Measurements from ENCODE around the gene ZNF772.
"Not testable (repeated sequence)": the region's sequence is repeated elsewhere in the genome, so short reads cannot be mapped to it uniquely, and the experiment has no call there.

The ZNF772 gene

DNA sequence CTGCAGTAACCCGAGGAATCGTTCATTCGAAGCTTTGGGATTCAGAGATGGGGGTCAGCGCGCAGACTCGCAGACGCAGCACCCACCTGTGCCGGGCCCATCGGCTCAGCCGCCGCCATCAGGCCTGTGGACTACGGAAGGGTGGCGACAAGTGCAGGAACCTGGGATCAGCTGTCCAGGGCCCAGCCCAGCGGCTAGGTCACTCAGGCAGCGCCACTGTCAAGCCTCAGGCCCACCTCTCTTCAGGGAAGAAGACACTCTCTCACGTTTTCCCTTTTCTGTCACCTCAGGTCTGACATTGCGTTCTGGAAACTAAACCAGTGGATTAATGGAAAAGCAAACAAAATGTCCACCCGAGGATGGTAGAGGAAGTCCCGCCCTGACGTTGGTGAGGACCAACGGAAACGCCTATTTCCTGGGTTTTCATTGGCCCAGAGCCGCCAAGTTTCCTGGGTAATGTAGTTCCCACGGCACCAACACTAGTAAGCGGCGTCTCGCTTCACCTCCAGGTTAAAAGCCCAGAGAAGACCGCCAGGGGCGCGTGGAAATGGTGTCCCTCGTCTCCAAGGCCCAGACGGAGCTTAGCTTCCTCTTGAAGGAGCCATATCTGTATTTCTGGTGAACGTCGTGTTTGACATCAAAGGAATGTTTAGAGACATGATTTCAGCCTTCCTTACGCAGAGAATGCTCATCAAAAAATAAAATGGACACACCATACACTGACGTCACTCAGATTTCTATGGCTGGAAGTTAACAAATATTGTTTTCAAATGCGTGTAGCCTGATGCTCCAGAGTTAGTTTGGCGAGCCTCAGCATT, at the start of gene ZNF772:
Gene ZNF772, minus strand, starts transcription at position 376 of the 818 bp plus-strand sequence. Its CDS starts 257 bp downstream, at position 119.
- peak; percentile 85 to 87 for DNase-seq

DNA sequence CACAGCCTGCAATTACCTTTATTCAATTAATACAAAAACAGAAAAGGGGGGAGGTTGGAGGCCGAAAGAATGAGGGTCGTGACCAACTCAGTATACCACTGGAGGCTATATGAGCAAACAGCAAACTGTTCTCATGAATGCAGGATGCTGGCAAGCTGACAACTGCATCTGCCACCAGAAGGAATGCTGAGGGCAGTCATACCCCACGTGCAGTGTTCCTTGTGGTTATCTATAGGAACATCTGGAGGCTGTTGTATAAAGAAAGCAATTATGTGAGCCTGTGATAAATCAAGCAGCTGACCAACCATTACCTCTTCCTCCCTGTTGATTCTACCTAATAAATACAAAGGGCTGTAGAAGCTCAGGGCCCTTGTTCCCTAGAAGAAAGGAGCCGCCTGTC, 40.7 kb upstream of the ZNF772 start:
- not testable (repeated sequence) for DNase-seq

DNA sequence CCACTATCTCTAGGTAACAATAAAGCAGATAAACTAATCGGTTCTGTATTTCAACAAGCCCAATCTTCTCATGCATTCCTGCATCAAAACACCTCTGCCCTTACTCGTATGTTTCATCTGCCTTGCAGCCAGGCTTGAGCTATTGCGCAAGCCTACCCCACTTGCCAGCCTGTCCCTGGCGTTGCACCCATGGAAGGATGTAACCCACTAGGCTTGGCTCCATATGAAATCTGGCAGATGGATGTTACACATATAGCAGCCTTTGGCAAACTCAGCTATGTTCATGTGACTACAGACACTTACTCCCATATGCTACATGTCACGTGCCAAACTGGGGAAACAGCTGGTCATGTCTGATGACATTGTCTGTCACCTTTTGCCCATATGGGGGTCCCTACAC, 37.9 kb upstream of the ZNF772 start:
- no peak for DNase-seq

DNA sequence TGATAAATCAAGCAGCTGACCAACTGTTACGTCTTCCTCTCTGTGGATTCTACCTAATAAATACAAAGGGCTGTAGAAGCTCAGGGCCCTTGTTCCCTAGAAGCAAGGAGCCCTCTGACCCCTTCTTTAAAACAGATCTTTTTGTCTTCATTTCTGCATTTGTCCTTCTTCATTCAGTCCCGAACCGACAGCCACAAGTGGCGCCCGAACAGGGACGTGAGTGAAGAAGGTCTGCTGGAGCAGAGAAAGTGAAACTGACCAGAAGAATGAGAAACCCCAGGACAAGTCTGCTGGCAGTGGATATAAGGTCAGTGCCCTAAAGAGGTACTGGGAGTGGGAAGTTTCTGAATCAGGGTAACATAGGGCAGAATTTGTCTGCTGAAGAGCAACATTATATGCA, 35.5 kb upstream of the ZNF772 start:
- no peak for DNase-seq

DNA sequence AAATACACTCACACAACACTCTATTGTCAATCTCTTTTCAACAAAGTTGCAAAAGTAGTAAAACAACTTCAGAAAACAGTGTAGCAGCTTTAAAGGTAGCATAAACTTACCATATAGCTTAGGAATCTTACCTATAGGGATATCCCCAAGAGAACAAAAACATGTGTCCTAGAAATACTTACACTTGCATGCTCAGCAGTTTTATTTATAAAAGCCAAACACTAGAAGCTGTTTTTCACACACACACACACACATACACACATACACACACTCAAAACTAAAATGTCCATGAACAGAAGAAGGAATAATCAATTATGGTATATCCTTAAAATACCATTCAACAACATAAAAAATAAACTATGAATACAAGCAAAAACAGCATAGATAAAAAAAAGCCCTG, 34.1 kb upstream of the ZNF772 start:
- DNase-seq: no peak

DNA sequence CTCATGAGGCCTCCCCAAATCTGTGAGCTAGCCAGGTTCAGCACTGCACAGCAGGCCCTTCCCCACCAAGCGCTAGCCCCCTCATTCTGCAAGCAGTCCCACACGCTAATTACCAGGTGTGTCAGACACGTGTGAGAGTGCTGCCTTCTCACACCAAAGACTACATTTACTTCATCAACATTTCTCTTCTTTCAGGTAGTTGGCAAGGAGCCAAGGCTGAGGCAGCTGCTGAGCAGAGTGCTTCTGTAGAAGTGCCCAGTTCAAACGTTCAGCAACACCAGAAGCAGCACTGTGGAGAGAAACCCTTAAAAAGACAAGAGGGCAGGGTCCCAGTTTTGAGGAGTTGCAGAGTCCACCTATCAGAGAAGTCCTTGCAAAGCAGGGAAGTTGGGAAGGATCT, 28.8 kb upstream of the ZNF772 start:
- DNase-seq: no peak

DNA sequence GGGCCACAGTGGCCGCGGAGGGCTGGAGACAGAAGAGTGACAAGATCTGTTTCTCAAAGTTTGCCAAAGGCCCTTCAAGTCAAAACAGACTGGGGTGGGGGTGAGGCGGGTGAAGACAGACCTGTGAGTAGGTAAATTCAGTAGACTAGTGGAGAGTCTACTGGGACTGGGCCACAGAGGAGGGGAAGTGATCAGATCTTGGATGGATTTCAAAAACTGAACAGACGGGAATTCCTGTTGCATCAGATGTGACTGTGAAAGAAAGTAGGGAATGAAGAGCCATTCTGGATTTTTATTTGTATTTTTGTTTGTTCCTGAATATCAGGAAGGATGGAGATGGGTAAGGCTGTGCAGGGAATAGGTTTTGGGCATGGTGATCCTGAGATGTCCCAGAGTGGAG, 23.0 kb upstream of the ZNF772 start:
- DNase-seq: not testable (repeated sequence)

DNA sequence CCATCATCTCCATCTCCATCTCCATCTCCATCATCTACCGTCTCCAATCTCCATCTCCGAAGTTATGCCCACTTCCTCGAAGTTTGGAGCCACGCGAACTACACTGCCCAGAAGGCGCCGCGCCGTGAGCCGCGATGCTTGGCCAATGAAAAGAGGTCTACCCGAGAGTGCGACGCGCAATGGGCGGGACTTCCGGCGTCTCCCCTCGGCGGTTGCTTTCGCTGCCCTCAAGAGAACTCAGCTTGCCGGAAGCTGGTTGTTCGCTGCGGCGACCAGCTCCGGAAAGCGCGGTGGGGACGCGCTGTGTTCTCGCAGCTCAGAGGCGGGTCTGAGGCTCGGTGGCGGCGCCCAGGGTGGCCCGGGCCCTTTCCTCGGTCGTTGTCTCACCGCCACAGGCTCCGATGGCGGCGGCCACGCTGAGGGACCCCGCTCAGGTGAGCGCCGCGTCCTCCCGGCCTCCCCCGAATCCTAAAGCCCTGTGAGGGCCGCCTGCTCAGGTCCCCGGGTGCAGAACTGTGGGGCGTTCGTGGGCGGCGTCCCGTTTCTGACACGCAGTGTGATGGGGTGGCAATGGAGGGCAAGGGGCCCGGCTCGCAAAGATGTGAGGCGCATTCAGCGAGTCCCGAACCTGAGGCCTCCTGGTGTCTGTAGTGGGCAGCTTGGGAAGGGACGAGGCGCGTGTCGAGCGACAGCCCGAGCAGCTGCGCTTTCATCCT, 22.5 kb upstream of the ZNF772 start, which contains the start of gene ZNF773:
Gene ZNF773, plus strand, starts transcription at position 259 of the 716 bp plus-strand sequence. Its CDS starts 143 bp downstream, at position 402.
- peak; percentile 94 to 95 for DNase-seq

DNA sequence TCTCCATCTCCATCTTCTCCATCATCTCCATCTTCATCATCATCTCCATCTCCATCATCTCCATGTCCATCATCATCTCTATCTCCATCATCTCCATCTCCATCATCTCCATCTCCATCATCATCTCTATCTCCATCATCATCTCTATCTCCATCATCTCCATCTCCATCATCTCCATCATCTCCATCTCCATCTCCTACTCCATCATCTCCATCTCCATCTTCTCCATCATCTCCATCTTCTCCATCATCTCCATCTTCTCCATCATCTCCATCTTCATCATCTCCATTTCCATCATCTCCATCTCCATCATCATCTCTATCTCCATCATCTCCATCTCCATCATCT, 21.9 kb upstream of the ZNF772 start:
- not testable (repeated sequence) for DNase-seq

DNA sequence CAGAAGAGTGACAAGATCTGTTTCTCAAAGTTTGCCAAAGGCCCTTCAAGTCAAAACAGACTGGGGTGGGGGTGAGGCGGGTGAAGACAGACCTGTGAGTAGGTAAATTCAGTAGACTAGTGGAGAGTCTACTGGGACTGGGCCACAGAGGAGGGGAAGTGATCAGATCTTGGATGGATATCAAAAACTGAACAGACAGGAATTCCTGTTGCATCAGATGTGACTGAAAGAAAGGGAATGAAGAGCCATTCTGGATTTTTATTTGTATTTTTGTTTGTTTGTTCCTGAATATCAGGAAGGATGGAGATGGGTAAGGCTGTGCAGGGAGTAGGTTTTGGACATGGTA, 10.9 kb upstream of the ZNF772 start:
- DNase-seq: not testable (repeated sequence)

DNA sequence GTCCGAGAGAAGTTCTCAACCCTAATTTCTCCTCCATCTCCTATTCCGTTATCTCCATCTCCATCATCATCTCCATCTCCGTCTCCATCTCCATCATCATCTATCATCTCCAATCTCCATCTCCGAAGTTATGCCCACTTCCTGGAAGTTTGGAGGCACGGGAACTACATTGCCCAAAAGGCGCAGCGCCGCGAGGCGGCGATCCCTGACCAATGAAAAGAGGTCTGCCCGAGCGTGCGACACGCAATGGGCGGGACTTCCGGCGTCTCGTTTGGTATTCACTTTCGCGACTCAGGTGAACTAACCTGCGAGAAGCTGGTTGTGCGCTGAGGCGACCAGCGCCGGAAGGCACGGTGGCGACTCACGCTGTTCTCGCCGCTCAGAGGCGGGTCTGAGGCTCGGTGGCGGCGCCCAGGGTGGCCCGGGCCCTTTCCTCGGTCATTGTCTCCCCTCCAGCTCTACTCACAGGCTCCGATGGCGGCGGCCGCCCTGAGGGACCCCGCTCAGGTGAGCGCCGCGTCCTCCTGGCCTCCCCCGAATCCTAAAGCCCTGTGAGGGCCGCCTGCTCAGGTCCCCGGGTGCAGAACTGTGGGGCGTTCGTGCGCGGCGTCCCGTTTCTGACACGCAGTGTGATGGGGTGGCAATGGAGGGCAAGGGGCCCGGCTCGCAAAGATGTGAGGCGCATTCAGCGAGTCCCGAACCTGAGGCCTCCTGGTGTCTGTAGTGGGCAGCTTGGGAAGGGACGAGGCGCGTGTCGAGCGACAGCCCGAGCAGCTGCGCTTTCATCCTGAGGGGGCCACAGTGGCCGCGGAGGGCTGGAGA, 10.3 kb upstream of the ZNF772 start, which contains the start of gene ZNF419:
Gene ZNF419, plus strand, starts transcription at position 274 of the 822 bp plus-strand sequence. Its CDS starts 201 bp downstream, at position 475.
- peak; percentile 93 for DNase-seq

DNA sequence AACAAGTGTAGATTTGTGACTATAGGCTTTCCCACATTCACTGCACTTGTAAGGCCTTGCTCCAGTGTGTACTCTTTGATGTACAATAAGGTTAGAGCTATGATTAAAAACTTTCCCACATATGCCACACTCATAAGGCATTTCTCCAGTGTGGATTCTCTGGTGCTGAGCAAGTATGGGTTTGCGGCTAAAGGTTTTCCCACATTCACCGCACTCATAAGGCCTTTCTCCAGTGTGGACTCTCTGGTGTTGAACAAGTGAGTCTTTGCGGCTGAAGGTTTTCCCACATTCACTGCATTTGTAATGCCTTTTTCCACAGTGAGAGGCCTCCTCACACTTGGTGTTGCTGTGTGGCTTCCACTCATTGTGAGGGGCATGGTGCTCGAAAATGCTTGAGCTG, 3.7 kb downstream of the ZNF772 start:
- no peak for DNase-seq

DNA sequence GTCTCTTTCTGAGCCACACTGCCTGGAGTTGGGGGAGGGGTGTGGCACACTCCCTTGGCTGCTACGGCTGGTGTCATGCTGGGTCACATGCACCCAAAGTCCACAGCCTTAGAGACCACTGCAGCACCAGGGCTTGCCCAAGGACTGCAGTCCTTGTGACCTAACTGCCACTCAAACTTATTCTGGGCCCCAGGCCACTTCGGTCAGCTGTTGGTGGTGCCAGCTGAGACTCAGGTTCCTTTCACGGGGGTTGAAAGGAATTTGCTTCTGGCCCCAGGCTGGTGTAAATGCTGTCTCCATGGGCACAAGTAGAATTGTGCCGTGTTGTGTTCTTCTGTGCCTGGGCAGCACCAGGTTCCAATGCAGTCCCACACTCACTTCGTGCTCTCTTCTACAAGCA, 10.9 kb downstream of the ZNF772 start:
- DNase-seq: no peak

DNA sequence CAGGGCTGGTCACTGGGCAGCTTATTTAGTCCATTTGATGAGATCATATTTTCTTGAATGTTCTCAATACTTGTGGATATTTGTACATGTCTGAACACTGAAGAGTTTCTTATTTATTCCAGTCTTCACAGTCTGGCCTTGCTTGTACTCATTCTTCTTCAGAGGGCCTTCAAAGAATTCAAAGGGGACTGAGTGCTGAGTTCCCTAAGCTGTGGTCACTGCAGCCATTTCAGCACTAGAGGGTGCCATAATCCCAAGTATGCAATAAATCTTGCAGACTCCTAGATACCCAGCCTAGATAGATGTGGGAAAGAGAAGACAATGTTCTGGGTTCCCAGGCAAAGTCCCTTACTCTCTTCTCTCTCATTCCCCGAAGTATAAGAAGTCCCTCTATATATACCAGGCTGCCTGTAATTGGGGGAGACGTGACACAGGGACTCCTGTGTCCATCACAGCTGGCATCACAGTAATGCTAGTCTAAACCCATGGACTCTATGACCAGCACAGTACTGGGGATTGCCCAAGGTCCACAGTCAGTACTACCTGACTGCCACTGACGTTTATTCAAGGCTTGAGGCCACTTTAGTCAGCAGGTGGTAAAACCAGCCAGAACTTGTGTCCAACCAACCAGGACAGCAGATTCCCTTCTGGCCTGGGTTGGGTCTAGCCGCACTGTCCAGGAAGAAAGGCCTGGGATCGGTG, 11.5 kb downstream of the ZNF772 start:
- no peak for DNase-seq

DNA sequence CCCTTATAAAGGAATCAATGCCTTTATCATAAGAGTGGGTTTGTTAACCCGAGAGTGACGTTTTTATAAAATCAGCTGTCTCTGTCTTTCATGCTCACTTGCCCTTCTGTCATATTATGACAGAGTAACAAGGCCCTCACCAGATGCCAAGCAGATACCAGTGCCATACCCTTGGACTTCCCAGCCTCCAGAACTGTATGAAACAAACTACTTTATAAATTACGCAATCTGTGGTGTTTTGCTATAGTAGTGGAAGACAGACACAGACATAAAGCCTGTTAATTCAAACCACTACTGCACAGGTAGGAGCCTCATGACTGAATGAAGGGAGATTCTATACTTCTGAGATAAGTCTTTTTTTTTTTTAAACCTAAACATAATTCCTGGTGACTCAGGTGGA, 25.1 kb downstream of the ZNF772 start:
- no peak for DNase-seq

DNA sequence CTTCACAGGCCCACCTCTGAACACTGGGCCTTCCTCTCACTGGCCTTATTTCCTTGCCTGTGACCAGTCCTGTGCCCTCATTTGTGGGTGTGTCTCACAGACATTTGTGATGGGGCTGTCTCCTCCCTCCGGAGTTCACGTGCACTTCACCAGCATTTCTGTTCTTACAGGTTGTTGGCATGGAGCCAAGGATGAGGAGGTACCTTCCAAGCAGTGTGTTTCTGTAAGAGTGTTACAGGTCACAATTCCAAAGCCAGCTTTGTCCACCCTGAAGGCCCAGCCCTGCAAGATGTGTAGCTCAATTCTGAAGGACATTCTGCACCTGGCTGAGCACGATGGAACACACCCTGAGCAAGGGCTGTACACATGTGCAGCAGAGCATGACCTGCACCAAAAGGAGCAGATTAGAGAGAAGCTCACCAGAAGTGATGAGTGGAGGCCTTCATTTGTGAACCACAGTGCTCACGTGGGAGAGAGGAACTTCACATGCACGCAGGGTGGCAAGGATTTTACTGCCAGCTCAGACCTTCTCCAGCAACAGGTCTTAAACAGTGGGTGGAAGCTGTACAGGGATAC, 34.2 kb downstream of the ZNF772 start:
- DNase-seq: no peak

DNA sequence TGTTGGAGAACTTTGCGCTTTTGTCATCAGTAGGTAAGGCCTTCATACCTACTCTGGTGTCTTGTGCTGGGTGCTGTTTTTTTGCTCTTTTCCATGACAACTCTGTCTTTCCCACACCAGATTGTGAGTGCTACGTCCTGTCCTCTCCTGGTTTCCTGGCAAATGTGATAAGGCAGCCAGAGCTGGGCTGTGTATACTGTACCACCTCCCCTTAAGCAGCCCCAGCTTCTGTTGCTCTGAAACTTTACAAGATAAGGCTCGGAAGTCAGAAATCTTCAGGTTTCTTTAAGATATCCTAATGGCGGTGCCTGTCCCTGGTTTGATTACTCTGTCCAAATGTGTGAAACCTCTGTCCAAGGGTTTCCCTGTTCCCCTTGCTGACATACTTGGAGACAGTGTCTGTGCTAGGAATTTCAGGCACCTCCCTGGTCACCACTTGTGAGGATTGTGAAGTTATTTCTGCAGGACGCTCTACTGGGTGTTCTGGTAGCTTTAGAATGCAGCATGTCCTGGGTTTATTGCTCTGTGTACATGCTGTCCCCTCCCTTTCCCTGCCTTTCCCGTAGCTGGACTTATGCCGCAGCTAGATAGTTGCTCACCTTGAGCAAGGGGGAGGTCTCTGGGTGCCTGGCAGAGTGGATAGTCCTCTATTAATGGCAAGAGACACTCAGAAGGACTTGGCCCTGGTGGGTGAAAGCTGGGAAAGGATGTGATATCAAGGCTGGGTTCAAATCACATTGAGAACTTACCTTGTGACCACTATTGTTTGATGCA, 35.2 kb downstream of the ZNF772 start:
- no peak for DNase-seq

DNA sequence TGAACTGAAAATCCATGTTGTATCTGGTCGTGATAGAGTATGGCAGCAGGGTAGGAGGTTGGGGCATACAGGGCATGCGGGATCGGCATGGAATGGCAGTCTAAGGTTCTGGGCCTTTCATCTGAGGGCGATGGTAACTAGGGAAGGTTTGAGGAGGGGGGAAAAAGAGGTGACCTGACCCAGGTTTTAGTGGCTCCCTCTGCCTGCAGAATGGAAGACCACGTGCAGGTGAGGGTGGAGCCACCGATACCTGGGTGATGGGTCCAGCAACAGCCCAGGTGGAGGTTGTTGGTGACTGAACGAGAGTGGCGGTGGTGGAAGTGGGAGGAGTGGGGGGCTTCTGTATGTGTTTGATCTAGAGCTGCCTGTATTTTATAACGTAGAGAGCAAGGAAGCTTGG, 38.4 kb downstream of the ZNF772 start:
- no peak for DNase-seq

DNA sequence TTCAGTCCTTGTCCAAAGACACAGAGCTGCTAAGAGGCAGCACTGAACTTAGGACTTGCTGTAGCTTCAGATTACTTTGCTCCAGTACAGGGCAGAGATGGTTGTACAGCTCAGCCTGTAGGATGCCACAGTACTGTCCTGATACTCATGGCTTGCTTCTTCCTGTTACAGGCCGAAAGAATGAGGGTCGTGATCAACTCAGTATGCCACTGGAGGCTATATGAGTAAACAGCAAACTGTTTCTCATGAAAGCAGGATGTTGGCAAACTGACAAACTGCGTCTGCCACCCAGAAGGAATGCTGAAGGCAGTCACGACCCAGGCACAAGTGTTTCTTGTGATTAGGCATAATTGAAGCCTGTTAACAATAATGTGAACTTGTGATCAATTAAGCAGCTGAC, 39.4 kb downstream of the ZNF772 start:
- no peak for DNase-seq

DNA sequence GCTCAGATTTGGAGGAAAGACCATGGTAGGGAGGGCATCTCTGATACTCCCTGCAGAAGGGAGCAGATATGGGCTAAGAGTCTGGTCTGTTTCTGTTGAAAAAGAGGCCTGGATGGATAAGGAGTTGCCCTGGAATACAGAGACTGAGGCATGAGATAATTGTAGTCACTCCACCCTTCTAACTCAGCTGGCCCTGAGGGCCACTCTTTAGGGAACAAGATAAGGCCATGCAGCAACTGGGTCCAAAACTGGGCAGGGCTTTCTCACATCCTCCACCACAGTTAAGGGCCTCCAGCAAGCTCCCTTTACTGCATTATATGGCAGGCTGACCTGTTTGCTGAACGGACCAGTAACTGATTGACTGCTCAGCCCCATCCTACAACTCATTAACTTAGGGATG, 40.9 kb downstream of the ZNF772 start:
- no peak for DNase-seq
